Mesenteric fat pad (tissue), 1 donor: ENCODE data around the gene BHLHE41. TPM values are rescaled to one million over a fixed set of nuclear protein-coding genes. Genes with fewer than 3 reads are reported as not detected.

Experiments
- DNase-seq: peaks from one replicate; pipeline ENCODE4 v3.0.0-alpha.2; 2020; ENCODE audit warnings: low spot score
- total RNA-seq: library from RNA; stranded (reverse); fragmentation: NEBNext Ultra II Directional; extraction: Animal tissue kit (Norgen Biotek cat#: 25700); gene quantifications from one replicate; pipeline ENCODE4 v1.2.1, GENCODE V29; 2021
- donor health status: DM: yes; HTN: yes; CAD: no.

Gene BHLHE41
- total RNA-seq, 1 donor from 2014 or later = 21.0 TPM

DNA sequence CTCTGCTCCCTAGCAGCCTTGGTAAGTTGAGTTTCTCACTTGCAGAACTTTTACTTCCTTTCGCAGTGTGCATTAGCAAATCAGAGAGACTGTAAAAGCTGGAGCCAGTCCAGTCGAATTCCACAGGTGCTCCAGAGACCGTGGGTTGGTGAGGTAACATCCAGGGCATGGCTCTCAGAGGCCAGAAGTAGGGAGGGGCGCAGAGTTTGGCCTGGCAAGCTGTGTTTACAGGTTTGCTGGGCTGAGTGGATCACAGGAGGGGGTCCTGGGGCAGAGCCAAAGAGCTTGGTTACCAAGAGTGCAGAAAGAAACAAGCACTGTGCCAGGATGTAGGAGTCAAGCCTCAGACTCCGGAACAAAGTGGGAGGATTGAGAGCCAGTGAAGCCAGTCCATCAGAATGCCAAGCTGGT is 10.2 kb upstream of the BHLHE41 start:
- DNase-seq = no peak

DNA sequence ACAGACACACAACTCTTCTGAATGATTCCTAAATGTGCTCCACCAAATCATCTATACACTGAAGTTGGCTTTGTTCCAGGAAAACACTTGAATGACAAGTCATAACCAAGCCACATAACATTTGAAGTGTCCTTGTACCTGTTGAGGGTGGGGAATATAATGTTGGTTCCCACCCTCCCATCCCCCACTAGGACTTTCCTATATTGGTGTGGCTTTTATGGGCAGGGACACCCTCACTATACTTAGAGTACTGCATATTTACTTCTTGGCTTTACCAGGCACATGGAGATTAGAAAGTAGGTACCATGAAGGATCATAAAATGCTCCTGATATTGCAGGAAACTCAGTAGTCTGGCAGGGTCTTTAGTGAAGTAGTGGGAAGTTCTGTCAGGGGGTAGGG is 9.7 kb upstream of the BHLHE41 start:
- DNase-seq = no peak

DNA sequence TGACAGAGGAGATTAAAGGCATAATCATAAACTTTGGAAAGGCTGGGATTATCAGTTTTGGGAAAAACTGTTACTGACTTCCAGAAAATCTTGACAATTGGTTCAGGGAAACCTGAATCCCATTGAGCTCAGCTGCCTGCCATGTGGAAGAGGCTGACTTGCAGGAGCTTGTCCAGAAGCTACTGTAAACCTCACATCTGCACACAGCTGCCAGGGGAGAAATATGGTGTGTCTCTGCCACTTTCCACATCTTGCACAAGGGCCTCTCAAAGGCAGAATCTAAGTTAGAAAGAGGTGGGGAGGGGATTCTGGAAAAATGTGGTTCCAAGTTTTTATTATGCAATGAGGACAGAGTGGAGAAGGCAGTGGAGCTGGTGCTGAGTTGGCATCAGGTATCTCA is 8.7 kb upstream of the BHLHE41 start:
- no peak for DNase-seq

DNA sequence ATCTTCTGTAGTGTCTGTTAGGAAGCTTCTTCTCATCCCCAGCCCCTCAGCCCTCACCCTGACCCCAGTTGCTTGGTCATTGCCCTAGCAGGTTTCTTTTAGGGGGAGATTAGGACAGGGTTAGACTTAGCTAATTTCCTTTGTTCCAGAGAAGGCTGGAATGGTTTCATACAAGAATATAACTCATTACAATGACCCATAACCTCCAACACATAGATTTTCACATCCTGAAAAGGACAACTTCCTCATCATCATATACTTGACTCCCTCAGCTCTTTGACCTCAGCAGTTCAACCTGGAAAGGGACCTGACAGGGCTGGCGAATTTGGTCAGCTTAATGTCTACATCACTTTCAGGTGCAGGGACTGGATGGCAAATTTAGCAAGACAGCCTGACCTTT is 8.0 kb upstream of the BHLHE41 start:
- no peak for DNase-seq

DNA sequence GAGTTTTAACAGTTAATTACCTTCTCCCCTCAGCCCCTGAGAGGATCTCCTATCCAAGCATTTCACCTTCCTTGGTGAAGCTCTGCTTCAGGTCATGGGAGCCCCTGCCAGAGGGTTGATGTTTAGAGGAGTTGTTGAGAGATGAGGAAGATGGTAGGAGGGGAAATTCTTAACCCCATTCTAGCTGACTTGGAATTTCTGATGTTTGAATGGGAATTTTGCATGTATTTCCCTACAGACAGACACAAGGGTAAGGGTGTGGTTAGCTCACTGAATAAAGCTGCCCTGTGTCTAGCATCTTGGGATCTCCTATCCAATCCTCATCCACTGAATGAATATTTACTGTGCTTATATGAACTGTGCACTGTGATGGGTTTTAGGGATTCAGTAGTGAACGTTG is 7.1 kb upstream of the BHLHE41 start:
- no peak for DNase-seq

DNA sequence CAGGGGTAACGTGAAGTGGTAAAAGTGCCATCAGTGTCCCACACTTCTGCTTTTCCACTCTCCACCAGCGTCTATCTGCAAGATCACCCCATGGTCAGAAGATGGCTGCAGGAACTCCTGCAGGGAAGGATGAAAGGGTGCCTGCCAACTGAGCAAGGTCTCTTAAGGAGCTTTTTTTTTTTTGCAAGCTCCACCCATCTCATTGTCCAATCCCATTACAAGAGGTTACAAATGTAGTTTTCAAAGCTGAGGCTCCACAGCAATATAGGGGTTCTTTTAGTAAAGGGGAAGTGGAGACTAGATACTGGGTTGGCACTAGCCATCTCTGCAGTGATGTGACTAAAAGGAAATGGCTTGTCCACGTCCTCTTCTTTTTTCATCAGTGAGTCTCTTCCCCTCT is 5.9 kb upstream of the BHLHE41 start:
- DNase-seq = no peak

DNA sequence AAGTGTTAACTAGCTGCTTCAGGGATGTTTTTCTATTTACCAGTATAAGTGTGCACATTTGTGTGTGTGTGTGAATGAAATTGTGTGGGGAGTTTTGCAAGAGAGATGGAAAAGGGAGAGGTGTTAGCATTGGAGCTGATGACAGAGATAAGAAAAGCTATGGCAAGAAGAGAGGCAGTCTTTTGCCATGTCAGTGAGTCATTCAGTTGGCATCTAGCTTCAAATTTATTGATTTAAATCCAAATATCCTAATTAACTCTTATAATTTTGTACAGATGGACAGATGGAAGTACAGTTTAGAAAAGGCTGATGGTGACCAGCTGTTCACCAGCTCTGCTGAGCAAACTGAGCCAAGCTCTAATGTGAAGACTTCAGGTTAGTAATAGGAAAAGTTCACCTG is 3.3 kb upstream of the BHLHE41 start:
- DNase-seq = no peak

DNA sequence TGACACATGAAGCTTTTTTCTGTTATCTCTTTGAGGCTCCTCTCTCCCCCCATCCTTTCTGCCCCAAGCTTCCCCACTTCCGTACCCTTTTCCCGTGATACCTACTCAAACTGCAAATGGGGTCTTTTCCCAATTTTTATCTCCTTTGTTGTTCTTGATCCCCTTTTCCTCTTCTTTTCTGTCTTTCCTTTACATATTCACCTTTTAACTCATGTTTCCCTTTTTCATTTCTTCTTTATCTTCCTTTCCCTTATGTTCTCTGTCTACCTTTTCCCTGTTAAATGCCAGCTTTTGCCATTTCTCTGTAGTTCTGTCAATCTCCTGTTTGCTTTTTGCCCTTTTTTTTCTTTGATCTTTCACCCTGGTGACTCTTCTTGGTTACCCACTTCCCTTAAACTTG is 2.6 kb upstream of the BHLHE41 start:
- no peak for DNase-seq

DNA sequence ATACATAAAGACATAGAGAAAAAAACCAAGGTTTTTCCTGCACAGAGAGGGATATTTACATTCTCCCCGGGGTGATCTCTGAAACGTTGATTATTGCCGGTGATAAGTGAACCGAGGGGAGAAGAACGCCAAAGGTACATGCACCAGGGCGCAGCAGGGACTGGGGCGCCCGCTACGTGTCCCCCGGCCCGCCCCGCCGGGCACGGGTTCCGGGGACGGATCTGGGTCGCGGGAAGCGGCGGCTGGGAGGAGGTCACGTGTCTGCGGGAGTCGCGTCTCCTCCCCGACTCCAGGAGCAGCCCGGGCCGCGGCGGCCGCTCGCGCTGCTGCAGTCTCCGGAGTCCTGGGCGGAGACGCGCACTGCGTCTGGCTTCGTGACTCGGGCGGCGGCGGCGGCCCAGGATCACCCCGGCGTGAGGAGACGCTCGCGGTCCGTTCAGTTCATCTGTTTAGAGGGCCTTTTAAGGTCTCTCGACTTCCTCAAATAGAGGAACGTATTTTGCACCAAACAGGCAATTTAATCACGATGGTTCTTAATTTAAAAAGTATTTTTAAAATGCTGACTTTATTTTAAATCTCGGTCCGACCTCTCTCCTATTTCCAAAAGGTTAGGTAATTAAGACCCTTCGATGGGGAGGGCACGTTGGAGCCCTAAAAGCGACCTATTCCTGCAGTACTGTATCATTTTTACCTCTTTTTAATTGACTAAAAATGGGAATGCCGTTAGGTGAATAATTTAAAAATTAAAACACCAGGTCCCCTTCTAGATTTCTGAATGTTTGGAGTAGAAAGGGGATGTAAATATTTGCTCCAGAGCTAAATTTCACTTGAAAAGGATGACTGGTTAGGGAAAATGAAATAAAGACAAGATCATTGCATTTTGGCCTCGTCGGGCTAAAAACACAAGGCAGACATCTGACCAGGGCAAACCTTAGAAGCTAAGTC is 1.8 kb upstream of the BHLHE41 start:
- peak; percentile 96 for DNase-seq

DNA sequence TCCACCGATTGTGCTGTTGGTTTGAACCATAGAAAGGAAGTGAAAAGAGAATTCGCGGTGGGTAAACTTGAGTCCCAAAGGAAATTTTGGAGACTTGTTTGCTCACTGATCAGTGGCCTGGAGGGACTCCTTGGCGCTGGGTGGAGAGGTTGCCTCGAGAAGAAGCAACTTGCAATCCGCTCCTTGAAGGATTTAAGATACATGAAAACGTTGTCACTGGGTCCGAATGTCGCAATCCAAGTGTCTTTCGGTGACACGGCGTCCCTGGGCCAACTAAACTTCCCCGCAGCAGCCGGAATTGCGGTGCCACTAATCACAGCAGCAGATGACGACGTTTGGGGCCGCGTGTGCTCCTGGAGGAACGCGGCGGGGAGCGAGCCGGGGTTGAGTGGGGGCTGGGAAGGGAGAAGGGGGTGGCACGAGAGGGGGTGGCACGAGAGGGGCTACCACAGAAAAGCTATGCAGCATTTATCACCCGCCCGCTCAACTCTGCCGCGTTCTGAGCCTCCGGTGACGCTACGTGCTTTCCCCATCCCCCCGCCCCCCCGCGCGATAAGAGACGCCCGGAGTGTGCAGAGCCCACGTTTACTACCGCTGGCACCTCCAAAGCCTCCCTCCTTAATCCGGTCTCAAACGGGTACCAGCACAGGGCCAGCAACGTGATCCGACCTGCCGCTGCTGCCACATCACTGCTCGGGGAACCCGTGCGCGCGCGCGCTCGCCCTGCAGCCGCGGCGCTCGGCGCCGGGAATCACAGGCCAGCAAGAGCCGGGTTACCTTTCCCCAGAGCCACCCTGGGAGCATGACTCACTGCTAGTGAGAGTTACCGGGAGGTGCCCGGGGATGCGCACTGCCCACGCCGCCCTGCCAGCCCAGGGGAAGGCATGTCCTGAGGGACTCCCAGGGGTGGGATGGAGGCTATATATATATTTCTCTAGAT is 833 bp upstream of the BHLHE41 start:
- DNase-seq = peak; percentile 94

DNA sequence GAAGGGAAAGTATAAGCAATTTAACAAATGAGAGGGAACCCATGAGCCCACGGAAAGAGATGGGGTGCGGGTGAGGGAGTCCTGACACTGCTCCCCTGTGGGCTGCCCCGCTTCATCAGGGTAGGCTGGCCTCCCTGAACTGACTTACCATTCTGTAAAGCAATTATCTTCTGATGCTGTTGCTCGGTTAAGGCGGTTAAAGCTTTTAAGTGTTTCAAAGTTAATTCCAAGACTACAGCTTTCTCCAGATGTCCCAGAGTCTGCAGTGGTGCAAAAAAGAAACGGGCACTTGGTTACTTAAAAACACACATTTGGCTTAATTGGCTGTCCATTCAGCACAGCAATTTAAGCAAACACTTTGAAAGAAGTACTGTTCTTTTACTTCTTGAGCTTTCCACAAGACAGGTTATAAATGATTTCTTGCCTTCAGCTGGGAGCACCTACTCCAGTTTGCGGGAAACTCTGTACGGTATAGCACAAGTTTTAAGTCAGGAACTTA is 1.3 kb downstream of the BHLHE41 start:
- no peak for DNase-seq

DNA sequence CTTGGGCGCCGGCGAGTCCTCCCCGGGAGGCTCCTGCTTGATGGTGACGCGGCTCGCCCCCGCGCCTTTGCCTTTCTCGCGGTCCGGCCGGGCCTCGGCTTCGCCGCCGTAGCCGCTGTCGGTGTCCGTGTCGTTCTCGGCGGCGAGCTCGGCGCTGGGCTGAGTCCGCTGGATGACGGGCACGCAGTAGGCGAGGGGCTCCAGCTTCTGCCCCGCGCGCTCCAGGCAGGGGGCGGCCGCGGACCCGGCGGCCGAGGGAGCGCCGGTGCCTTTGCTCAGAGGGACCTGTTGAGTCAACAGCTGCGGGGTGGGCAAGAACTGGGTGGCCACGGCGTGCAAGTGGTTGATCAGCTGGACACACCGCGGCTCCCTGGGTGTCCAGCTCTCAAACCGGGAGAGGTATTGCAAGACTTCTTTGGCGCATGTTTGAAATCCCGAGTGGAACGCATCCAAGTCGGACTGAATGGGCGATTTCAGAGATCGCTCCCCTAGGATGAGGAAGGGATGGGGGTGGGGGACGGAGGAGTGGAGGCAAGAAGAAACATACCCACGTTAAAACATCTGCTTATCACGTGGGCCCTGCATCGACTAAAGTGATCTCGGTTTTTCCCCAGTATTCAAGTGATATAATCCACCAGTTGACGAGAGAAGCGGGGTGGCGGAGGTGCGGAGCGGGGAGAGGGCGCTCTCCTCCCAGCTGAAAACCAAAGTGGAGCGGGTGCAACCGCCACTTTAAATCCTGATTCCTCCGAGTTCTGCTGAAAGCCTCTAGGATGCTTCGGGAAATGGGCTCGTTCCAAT is 2.0 kb downstream of the BHLHE41 start:
- no peak for DNase-seq

DNA sequence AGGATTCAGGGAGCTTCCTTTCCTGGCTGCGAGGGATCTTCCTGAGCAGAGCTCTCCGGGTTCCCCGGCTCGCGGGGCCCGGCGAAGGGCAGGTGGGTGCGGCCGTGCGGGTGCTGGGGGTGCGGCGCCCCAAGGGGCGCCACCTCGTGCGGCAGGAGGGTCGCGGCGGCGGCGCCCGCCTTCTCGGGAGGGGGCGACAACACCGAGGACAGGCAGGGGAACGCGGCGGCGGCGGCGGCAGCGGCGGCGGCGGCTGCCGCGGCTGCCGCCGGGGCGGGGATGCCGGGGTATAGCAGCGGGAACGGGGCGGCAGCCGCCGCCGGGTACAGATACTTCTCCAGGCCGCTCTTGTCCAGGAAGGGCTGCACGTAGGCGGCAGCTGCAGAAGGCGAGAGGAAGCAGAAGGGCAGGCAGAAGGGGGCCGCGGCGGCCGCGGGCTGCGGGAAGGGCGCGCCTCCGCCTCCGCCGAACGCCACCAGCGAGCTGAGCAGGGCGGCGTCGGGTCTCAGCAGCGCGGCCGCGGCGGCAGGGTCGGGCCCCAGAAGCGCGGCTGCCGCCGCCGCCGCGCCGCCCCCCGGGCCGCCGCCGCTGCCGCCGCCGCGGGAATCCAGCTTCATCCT is 2.7 kb downstream of the BHLHE41 start:
- DNase-seq = no peak

DNA sequence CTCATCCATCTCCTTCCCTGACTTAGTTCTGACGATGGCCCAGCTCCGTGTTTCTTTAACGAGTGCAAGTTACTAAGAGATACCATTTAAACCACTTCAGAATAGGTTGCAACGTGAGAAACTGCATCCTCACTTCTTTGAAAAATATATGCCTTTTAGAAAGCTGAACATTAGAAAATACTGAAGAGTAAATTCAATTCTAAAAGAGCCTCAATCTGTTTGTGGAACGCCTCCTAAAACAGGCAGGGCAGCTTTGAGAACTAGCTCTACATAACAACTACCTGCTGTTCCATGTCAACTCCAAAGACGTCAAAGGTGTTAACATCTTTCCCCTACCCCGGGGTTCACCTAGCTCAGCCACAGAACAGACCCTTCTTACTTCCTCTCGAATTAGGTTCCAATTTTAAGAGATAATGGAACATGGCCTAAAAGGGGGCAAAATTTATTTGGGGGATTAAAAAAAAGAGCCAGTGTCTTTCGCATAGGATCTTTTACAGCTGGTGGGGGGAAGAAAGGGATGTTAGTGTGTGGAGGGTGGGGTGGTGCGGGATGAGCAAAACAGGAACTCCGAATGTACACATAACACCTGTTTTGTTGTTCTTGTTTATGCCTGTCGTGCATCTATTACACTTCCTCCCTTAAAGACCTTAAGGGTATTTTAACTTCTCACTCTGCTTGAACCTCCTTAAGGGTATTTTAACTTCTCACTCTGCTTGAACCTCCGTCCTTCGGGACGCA is 3.3 kb downstream of the BHLHE41 start:
- DNase-seq = no peak

DNA sequence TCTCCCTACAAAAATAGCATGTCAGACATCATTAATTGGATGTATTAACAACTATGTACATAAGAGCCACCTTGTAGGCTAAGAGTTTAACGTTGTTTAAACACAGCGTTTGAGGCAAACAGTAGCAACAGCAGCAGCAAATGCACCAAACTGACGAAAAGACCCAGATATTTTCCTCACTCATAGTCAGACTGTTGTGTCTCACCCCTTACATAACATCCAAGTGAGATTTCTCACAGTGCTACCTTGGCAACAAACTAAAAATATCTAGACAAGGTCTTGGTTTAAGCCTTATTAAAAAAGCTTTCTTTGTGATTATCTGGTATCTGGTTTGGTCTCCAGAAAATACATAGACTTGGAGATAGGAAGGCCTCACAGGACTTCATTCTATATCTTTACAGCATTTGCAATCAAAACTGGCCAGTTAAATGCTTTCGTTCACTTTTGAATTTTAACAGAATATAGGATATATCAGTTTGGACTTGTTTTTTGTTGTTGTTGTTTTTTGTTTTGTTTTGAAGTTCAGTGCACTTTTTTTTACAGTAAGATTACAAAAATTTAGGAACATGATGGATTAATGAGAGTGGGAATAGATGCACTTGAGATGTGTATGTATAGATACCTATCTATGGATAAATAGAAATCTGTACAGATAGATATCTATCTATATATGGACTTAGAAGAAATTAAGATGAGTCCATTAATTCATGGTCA is 4.1 kb downstream of the BHLHE41 start:
- DNase-seq = no peak

DNA sequence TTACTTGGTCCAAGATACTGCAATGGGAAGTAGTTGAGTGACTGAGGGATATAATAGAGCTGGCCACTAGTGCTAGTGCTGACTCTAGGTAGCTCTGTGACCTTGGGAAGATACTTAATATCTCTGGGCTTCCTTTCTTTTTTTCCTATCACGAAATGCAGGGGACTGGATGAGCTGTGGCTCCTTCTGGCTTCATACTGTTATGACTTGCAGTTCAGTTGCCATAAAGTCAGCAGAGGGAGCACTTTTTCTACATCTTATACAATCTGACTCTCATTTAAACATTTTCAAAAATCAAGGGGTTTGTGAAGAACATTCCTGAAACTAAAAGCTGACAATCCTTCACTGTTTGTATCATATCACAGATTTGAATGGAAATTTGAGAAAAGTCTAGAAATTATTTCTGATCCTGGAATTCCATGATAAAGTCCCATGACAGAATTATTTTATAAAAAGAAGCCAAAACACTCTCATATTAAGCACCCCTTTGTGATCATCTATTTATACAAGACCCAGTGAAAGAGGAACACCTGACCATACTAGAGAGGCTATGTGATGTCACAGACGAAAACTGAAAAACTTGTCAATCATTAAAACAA is 5.3 kb downstream of the BHLHE41 start:
- no peak for DNase-seq

DNA sequence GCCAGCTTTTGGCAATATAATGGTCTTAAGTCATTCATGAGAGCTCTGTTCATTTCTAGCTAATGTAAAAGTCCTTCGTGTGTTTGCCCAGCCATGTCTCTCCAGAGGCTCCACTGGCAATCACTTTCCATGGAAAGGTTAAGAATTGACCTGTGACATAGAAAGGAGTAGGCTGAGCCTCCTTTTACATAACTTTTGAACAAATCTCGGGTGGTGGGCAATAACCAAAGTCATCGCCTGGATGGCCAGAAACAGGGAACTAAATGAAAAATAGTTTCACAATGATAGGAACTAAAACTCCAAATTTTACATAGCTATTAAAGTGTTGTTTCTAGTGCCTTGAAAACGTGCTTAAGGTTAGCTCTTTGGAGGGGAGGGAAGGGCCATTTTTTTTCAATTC is 6.5 kb downstream of the BHLHE41 start:
- no peak for DNase-seq

DNA sequence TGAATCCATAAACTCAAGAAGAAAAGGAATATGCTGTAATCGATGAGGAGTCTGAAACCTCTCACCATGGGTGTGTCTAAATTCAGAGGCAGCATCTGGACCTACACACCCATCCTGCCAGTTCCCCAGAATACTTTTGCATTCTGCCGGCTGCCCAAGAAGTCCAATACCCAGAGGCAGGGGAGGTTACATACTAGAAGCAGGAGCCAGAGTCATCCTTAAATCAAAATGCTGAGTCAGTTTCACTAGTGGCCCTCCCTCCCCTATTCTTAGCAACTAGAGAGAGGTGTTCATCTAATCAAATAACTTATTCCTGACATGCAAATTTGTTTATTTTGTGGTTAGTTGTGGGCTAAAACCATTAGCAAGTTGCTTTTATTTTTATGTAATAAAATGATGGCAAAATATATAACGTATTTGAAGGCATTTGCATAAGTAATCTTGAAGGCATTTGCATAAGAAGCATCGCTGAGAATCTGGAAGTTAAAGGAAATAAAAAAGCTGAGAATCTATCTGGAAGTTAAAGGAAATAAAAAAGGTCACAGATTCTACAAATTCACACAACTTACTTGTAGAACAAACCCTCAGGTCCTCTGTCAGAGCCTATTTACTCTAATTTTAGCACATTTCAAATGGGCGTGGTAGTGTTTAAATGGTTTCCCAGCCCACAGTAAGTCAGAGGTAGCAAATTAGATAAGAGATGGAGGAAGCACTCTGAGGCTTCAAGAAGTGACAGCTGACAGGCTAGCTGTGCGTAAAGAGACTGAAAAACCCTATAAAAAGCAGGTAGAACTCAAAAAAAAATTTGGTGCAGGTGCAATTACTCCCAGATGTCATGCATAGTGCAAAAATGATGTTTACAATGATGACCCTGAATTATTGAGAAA is 7.8 kb downstream of the BHLHE41 start:
- DNase-seq = no peak
